ENCODE results near the gene LARP4B.

DNA sequence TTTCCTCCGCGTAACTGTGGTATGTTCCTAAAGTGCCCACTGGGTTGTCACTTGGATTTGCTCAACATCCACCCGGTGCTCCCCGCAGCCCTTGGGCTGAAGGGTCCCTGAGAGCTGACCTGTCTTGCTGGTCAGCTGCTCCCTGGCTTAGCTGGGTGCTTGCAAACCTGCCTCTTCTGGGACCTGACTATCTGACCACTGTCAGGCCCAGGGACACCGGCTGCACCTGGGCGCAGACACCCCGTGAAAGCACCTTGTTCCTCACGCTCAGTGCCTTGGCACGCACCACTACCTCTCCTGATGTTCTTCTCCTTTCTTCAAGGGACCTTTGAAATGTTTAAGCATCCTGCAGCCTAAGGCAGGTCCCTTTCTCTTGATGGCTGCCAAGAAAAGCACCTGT, 26.6 kb upstream of the LARP4B start:
- TF ChIP-seq, protein P1, sequence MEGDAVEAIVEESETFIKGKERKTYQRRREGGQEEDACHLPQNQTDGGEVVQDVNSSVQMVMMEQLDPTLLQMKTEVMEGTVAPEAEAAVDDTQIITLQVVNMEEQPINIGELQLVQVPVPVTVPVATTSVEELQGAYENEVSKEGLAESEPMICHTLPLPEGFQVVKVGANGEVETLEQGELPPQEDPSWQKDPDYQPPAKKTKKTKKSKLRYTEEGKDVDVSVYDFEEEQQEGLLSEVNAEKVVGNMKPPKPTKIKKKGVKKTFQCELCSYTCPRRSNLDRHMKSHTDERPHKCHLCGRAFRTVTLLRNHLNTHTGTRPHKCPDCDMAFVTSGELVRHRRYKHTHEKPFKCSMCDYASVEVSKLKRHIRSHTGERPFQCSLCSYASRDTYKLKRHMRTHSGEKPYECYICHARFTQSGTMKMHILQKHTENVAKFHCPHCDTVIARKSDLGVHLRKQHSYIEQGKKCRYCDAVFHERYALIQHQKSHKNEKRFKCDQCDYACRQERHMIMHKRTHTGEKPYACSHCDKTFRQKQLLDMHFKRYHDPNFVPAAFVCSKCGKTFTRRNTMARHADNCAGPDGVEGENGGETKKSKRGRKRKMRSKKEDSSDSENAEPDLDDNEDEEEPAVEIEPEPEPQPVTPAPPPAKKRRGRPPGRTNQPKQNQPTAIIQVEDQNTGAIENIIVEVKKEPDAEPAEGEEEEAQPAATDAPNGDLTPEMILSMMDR (IDR thresholded peaks at IDR 0.05) = no peak
- TF ChIP-seq GATA3 (IDR thresholded peaks at IDR 0.05; ENCODE audit: borderline replicate concordance) (no peak), HDAC2 (IDR thresholded peaks at IDR 0.05) (no peak), POLR2A (IDR thresholded peaks at IDR 0.05; ENCODE audit: low read length) (no peak), CEBPB (IDR thresholded peaks at IDR 0.05) (no peak), JUN (IDR thresholded peaks at IDR 0.05) (no peak), FOSL2 (IDR thresholded peaks at IDR 0.05) (no peak), FOSL2 (CRISPR knock-in tag; IDR thresholded peaks at IDR 0.05) (no peak), EP300 (IDR thresholded peaks at IDR 0.05) (no peak), RAD21 (conservative IDR thresholded peaks at IDR 0.05 in 1 of 2, IDR thresholded peaks at IDR 0.05 in 1 of 2) (no peak)
- TF ChIP-seq, protein P2, sequence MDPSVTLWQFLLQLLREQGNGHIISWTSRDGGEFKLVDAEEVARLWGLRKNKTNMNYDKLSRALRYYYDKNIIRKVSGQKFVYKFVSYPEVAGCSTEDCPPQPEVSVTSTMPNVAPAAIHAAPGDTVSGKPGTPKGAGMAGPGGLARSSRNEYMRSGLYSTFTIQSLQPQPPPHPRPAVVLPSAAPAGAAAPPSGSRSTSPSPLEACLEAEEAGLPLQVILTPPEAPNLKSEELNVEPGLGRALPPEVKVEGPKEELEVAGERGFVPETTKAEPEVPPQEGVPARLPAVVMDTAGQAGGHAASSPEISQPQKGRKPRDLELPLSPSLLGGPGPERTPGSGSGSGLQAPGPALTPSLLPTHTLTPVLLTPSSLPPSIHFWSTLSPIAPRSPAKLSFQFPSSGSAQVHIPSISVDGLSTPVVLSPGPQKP (IDR thresholded peaks at IDR 0.05; ENCODE audit: low read depth, low read length) = no peak
- TF ChIP-seq, protein P3, sequence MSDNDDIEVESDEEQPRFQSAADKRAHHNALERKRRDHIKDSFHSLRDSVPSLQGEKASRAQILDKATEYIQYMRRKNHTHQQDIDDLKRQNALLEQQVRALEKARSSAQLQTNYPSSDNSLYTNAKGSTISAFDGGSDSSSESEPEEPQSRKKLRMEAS (IDR thresholded peaks at IDR 0.05) = no peak

All from A549 (cell line).